Muscle of arm (tissue), 12 donors: Measurements from ENCODE around the gene CCDC141. TPM values are rescaled to one million over a fixed set of nuclear protein-coding genes. Genes with fewer than 3 reads are reported as not detected.

Experiments
- DNase-seq: peaks from one replicate; pipeline ENCODE4 v3.0.0-alpha.2; 2013
- polyA plus RNA-seq, 12 donors: library from polyadenylated mRNA; unstranded; fragments of 120-200 nt; gene quantifications; one replicate each; pipeline ENCODE4 v1.2.1, GENCODE V29; 2013; ENCODE audit not compliant: insufficient read length in 12 of 12

Gene CCDC141
- polyA plus RNA-seq, 12 donors, result 20.9 to 82.6 (median 69.1) TPM; not detected in 1

DNA sequence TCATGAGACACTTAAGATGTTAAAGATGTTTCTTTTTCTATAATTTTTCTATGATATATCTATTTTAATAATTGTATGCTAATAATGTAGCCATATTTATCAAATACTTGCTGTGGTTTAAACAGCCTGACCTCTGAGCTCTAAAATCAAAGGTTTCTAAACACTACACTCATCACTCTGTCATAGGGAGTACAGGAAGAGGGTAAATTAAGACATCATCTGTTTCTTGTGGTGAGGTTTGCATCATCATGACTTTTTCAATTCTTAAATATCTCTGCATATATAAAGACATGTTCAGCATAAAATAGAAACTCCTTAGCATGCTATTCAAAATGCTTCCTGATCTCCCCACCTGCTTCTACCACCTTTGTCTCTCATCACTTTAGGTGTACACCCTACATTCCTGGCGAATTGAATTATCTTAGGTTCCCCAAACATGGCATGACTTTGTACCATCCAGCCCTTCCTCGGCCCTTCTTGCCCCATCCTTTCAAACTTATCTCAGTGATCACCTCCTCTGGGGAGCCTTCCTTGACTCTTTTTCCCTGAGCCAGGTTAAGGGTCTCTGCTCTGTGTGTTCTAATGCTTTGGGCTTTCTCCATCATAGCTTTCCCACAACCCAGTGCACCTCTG is 137.4 kb downstream of the CCDC141 start:
- DNase-seq, result no peak

DNA sequence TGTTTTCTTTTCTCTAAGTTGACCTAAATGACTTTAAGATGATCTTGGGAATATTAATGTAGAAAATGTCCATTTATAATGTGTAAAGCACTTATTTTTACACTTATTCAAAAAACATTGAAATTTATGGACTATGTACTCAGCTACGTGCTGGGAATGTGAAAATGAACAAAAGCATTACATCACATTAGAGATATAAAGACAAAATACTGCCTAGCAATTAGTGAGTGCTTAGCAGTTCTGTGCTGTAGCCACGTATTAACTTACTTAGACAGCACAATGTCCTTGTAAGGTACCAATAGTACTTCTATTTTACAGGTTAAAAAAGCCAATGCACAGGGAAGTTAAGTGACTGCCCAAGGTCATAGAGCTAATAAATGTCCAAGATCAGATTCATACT is 138.9 kb downstream of the CCDC141 start:
- DNase-seq, result no peak

DNA sequence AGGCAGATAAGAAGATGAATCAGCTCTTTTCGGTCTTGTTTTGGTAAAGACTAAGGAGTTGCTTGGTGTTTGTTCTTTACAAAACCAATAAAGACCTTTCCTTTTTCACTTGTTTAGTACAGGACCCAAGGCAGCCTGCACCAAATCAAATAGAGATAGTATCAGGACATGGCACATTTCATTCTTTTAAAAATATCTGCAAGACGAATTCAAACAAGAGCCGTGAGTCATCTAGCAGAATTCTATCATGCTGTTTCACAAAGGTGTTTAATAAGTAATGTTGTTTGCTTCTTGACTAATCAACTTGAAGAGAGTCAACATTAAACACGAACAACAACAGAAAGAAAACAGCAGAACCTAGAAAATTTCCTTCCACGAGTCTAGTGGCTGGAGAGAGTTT is 139.9 kb downstream of the CCDC141 start:
- no peak for DNase-seq

DNA sequence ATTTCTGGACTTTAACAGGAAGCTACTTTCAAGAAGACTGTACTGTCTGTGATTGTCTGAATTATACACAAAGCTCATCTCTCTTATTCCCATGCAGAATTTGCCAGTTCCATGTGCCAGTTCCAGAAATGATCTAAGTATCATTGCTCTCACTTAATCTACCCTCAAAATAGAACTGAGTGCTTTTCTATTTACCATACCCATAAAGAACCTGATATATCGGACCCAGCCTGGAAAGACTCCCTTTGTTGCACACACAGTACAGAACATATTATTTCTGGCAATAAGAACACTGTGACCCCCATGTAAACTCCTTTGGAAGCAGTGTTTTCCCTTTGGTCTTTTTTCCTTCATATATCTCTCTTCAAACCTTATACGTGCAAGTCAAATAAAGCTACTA is 140.4 kb downstream of the CCDC141 start:
- DNase-seq, result no peak

DNA sequence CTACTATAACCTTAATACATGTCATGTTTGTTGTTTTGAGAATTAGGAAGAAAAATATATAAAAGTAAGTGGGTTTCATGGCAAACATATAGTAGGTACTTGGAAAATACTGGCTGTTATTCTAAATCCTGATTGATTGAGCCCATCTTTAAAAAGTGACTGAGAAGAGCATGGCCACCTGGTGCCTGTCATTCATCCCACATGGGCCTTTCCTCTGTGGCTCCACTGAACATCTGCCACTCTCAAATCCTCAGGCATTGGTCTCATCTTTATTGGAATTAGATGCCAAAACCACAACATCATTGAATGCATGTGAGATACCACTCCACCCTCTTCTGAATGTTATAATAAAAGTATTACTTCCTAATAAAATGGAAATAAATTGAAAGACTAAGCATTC is 141.1 kb downstream of the CCDC141 start:
- peak; percentile 21 for DNase-seq

DNA sequence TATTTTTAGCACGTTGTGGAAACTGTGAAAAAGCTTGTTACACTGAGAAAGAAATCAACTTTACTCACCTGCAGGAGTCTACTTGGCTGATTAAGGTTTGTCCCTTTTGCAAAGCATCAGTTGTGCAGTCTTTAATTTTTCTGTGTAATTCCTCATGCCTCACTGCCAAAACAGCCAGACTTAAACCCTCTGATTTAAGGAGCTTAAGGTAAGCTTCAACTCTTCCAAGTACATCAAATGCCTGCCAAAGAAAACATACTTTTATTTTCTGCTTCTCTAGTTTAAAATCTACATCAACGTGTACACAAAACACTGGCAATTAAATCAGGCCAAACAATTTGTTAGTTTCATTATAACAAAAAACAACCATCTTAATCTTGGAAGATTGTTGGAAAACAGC is 144.7 kb downstream of the CCDC141 start:
- DNase-seq, result no peak

DNA sequence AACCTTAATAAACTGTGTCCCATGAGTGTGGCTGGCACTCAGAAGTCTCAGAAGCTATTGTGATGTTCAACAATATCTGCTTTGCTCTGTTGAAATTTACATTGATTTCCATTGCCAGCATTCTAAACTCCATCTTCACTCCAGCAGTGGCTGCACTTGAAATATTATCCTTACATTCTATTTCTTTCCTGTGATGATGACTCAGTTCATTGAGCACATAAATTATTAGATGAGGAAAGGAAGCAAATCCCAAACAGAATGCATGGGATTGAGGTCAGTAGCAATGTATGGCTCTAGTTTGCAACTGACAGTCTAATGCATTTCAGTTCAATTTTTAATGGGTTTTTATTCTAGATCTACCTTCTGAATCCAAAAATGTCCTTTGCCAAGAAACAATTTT is 150.3 kb downstream of the CCDC141 start:
- no peak for DNase-seq

DNA sequence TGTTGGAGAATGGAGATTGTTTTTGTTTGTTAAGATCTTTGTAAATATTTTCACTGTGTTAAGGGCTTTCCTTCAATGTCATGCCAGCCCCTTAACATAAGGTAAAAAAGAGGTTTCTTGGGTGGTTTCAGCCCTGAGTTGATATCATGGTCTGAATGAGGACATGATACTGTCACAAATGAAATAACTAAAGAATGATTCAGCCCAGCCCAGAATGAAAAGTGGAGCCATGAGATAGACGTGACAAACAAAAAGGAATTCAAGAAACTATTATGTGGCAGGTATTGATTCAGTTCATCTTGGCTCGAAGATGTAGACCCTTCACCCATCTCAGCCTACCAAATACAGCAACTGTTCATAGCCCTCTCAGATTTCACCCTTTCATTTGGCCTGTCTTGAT is 154.1 kb downstream of the CCDC141 start:
- DNase-seq, result no peak

DNA sequence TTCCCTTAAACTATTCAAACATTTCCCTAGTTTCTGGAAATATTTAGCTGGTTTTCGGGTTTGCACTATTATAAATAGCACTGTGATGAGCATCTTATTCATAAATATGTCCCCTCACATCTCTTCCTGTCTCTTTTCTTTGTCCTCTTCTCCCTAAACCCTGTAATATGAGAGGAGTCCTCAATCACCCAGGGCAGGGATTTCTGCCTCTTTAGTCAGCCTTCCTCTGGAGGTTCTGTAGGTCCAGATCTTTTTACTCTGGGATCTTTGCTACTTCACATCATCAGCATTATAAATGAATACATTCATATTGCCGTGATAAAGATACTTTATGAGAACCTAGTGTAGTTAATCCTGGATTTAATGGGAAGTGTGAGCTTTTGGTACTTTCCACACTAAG is 154.8 kb downstream of the CCDC141 start:
- no peak for DNase-seq

DNA sequence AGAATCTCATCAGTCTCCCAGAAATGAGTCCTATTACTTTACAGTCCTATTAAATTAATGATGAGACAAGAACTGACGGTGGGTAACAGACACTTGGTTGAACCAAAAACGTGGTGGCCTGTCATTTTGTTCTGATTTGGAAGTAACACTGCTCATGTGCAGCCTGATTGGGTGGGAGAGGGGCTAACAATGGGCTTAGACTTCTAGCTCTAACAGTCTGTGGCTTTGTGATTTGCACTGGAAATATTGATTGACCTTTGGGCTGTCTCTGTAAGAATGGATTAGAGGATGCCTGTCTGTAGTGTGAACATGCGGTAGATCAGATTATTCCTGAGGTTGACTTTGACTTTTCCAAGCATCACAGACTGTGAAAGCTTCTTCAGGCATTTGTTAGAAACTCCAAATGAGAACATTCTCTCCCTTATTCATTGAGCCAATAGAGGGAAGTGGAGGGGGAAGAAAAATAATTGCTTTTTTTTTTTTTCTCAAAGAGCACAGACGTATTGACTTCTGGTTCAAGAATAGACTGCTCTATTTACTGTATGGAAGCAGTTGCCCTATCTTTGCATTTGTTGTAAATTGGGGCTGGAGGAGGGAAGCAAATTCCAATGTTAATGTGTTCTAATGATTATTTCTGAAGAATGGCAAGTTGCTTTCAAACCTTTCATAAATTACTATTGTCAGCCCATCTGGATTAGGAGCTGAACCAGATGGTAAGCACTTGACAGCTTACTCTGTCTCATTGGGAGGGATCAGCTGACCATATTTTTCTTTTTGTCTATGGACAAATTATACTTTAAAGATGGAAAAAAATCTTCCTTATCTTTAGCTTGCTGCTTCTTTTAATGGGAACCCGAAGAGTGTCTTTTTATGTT is 156.9 kb downstream of the CCDC141 start:
- DNase-seq, result no peak

DNA sequence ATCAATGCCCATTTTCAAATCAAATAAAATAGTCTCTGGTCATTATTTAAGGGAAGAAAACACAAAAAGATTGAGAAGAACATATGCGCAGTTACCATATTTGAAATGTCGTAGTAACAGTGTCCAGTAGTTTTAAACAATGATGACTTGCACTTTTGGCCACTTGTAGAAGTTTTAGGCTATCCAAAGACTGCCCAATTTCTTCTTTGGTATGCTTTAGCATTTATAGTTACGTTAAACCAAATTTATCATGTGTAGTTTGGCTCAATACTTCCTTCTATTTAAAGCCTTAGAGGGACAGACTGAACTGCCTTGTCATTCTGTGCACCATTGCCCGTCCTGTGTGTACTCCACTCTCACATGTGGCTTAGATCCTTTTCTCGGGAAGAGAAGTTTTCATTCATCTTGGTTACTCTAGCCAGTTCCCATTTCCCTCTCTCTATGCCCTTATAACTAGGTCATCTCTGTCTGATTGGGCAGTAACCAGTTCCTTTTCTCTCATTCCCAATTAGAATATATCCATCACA is 157.9 kb downstream of the CCDC141 start:
- DNase-seq, result no peak

DNA sequence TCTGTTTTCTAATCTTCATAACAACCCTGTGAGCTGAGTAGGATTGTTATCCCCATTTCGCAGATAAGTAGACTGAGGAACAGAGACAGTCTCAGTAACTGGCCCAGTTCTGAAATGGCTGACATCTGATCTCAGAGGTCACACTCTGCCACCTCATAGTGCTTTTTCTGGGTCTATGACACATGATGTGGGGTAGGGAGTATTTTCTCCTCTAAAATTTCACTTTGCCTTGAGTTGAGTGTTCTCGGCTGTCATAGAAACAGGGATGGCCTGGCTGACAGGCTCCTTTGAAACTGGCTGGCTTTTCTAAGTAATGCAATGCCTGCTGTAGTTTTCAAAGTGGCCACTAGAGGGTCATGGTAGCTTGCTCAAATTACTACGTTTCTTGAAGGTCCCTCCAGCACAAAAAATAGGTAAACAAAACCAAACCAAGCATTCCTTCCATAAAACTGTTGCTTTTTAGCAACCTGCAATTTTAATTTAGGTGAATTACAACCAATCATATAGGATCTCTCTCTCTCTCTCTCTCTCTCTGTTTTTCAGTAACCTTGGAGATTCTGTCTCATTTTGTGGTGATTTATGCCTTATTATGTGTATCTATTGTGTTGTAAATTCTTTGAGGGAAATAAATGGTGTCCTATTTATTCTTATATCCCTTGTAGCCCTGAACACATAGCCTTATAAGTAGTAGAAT is 158.5 kb downstream of the CCDC141 start:
- DNase-seq, result peak; percentile 78

DNA sequence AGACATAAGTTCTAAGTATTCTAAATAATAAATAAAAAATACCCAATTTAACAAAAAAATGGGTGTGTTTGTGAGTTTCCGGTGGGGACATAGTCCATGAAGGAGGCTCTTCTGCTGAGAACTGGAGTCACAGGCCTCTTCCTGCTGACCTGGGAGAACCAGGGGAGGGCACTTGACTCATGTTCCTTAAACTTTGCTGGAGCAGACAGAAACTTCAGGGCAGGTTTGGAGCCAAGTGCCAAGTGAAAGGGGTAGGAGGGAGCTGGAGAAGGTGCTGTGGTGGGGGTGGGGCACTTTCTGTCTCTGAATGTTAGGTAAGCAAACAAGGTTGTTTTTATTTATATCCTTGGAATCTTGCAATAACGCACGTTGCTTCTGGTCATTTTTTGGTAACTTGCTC is 163.9 kb downstream of the CCDC141 start:
- DNase-seq, result no peak

DNA sequence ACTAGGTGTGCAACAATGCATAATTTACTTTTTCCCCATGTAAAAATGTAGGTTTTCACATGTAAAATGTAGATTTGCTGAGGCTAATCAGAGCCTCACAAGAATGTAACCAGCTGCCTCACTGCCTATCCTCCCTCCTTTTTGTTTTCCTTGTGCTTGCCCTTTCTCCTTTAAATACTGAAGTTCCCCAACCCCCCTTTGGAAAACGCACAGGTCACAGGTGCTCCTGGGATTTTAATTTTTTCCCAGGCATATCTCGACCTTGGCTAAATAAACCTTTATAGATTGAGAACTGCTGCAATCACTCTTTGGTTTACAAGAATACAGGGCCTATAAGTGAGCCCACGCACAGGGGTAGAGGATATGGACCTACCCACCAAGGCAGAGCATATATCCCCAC is 165.5 kb downstream of the CCDC141 start:
- no peak for DNase-seq

DNA sequence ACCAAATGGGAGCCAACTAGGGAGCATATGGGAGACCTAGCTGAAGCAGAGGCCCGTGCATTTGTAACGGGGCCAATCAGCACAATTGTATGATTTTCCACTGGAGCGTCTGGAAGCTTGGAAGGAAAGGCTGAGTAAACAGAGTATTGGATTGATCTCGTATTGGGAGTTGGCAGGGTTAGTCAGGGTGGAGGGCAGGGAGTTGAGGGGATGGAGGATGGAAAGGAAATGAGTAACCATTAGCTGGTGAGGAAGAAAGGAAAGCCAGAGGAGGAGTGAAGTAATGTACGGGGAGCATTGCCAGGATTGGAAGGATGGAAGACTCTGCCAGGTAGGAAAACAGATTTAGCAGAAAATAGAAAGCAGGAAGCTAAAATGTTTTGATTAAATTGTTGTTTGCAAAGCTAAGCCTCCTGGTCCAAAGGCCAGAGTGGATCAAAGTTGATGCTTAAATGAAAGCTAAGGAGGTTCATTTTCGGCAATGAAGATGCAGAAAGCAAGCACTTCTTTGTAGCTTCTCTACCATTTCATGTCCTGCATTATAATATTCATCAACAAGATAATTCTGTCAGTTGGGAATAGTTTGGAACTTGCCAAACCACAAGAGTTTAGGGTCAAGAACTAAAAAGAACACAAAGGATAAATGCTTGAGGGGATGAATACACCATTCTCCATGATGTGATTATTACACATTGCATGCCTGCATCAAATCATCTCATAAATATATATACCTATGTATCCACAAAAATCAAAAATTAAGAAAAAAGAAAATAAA is 167.1 kb downstream of the CCDC141 start:
- peak; percentile 63 for DNase-seq

DNA sequence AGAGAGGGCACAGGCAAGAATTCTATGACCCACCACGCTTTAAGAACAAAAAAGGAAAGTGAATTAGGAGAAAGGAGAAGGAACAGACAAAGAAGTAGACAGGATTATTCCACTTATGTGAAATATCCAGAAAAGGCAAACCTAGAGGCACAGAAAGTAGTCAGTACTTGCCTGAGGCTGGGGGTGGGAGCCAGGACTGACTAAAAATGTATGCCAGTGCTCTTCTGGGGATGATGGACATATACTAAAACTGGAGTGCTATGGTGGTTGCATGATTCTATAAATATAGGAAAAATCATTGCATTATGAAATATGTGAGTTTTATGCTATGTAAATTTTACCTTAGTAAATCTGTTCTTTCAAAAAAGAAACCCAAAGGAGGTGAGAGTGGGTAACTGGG is 168.9 kb downstream of the CCDC141 start:
- DNase-seq, result no peak

DNA sequence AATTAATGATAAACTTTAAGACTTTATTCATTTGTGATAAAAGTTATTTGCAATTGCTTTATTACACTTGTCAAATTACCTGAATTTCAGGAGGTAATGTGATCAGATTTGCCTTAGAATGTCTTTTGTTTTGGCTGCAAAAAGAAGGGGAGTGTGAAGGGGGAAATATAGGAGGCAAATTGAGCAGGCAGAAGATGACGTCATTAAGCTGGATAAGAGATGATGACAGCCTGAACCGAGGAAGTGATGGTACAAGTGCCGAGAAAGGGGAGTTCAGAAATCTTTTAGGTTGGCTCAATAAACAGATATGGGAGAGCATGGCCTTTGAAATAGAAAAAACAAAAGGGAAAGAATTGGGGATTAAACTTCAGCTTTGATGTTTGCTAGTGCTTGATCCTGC is 169.7 kb downstream of the CCDC141 start:
- DNase-seq, result no peak

DNA sequence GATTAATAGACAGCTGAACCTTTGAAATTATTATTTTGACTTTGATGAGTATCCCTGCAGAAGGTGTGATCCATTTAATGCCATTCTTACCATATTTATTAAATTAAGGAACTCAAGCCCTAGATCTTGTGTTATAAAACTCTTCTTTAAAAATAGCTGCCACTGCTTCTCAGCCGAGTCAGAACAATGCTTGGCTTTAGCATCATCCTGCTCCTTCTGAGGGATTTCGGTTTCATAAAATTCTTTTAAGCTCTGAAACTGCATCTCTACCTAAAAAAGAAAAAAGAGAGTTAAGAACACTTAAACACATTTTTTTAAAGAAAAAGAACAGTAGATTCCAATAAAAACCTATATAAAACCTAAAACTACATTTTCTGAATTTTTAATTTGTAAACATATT is 172.1 kb downstream of the CCDC141 start:
- DNase-seq, result no peak

DNA sequence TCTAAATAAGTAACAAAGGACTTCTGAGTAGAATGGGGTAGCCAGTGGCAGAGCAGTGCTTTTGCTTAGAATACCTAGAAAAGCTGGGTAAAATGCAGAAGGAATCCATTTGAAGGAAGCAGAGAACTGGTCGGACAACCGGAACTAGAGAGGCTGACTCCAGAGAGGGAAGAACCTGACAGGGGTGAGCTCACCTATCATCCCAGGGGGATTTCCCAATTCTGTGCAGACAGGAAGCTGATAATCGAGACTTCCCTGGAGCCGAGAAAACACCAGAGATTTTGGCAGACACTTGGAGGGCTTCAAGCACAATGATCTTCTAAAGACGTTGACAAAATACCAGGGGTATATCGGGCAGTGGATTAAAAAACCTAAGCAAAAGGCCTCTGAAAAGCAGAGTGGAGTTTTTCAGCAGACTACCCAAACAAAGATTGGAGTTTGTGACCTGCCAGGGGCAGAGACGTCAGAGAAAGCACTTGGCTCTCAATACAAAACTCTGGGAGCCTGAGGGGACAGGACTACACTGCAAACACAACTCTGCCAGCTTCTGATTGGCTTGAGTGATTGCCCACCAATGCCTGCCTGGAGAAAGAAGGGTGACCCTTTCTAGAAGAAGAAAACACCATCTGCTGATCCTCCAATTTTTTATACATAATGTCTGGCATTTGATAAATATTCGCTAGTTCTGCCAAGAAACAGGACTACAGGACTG is 175.3 kb downstream of the CCDC141 start:
- no peak for DNase-seq

DNA sequence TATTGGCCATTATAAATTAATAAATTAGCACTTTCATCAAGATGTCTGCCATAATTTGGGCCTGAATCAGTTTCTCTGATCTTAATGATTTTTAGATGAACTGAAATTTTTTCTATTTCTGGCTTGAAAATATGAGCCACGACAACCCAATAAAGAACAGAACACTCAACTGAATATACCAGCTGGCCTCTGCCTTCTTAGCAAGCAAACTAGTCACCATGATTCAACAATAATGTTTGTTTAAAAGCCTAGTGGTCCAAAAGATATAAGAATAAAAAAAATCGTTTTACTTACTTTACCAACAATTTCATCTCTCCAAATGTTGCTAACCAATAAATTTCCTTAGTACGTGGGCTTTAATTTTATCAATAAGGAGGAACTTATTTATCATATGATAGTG is 176.0 kb downstream of the CCDC141 start:
- no peak for DNase-seq

DNA sequence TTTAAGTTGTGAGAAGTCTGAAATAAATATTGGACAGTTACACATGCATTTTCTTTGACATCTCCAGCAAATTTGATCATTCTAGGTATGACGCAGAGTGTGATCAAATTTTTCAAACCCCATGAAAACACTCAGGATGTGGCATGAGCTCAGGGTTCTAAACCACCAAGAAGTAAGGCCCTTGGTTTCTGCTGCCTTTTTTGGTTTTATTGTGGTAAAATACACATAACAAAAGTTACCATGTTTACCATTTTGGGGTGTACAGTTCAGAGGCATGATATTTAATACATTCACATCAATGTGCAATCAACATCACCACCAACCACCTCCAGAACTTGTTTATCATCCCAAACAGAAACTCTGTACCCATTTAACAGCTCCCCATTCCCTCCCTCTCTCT is 178.4 kb downstream of the CCDC141 start:
- no peak for DNase-seq
